Neural cell (in vitro differentiated cells): ENCODE measurements around the gene SALL3. TPM values are rescaled to one million over a fixed set of nuclear protein-coding genes. Genes with fewer than 3 reads are reported as not detected.

Experiments
- H2AFZ ChIP-seq: fragments of 200-600, 300-800 bp; sonication (generic), shearing (Covaris generic); 2 replicates; pipeline ENCODE4 v1.6.0; 2014; ENCODE audit warnings: low read depth, mild to moderate bottlenecking, antibody characterized with exemption, low read length, moderate library complexity
- H3F3A ChIP-seq: fragments of 200-600 bp; shearing (Covaris generic); 2 replicates; pipeline ENCODE4 v1.6.1; 2016; ENCODE audit warnings: mild to moderate bottlenecking, moderate library complexity, mixed read lengths, antibody characterized with exemption, low read length; ENCODE audit not compliant: insufficient read depth, poor library complexity, severe bottlenecking
- H3K27ac ChIP-seq: fragments of 200-600, 300-800 bp; sonication (generic), shearing (Covaris generic); 2 replicates; pipeline ENCODE4 v1.5.1; 2014; ENCODE audit warnings: mild to moderate bottlenecking, low read length, moderate library complexity
- H3K27me3 ChIP-seq: fragments of 300-800, 200-600 bp; sonication (generic), shearing (Covaris generic); 2 replicates; pipeline ENCODE4 v1.6.0; 2014; ENCODE audit warnings: mild to moderate bottlenecking, low read depth, low read length, moderate library complexity; ENCODE audit not compliant: insufficient read depth
- H3K36me3 ChIP-seq: fragments of 300-800, 200-600 bp; sonication (generic), shearing (Covaris generic); 2 replicates; pipeline ENCODE4 v1.5.1; 2014; ENCODE audit warnings: mild to moderate bottlenecking, antibody characterized with exemption, low read length, moderate library complexity; ENCODE audit not compliant: insufficient read depth
- H3K4me2 ChIP-seq: fragments of 300-800, 200-600 bp; sonication (generic), shearing (Covaris generic); 2 replicates; pipeline ENCODE4 v1.6.0; 2014; ENCODE audit warnings: mild to moderate bottlenecking, low read length
- H3K4me3 ChIP-seq: fragments of 300-800, 200-600 bp; sonication (generic), shearing (Covaris generic); 2 replicates; pipeline ENCODE4 v1.5.1; 2014; ENCODE audit warnings: mild to moderate bottlenecking, low read length, moderate library complexity
- H3K79me2 ChIP-seq: fragments of 200-600 bp; shearing (Covaris generic); replicated peaks from 2 replicates; pipeline ENCODE4 v1.6.0; 2014; ENCODE audit warnings: mild to moderate bottlenecking, low read length, moderate library complexity; ENCODE audit not compliant: insufficient read depth
- H3K9ac ChIP-seq: fragments of 300-800, 200-600 bp; sonication (generic), shearing (Covaris generic); 2 replicates; pipeline ENCODE4 v1.6.1; 2016; ENCODE audit warnings: mild to moderate bottlenecking, low read length, mixed read lengths
- H3K9me2 ChIP-seq: fragments of 200-600 bp; shearing (Covaris generic); 2 replicates; pipeline ENCODE4 v1.6.1; 2016; ENCODE audit warnings: mild to moderate bottlenecking, low read length, mixed read lengths; ENCODE audit not compliant: insufficient read depth
- H3K9me3 ChIP-seq: fragments of 200-600, 300-800 bp; sonication (generic), shearing (Covaris generic); 2 replicates; pipeline ENCODE4 v1.6.1; 2016; ENCODE audit warnings: mild to moderate bottlenecking, mixed run types, low read length, moderate library complexity, mixed read lengths
- H4K20me1 ChIP-seq: fragments of 200-600 bp; shearing (Covaris generic); 2 replicates; pipeline ENCODE4 v1.6.1; 2016; ENCODE audit warnings: mild to moderate bottlenecking, mixed run types; ENCODE audit not compliant: insufficient read depth
- CTCF ChIP-seq: fragments of 450-650 bp; IDR thresholded peaks from 2 replicates; pipeline ENCODE4 v1.5.1; 2014; ENCODE audit warnings: antibody characterized with exemption, mild to moderate bottlenecking, moderate library complexity; ENCODE audit not compliant: poor library complexity, severe bottlenecking
- EP300 ChIP-seq: fragments of 450-650 bp; conservative IDR thresholded peaks from 2 replicates; pipeline ENCODE4 v1.6.1; 2014; ENCODE audit warnings: antibody characterized with exemption, mild to moderate bottlenecking, moderate library complexity; ENCODE audit not compliant: poor library complexity, severe bottlenecking
- EZH2 ChIP-seq: fragments of 200-600, 300-800 bp; shearing (Covaris generic), sonication (generic); IDR thresholded peaks from 2 replicates; pipeline ENCODE4 v1.6.1; 2014; ENCODE audit warnings: antibody characterized with exemption, low read length, borderline replicate concordance, mild to moderate bottlenecking; ENCODE audit not compliant: insufficient read depth, poor library complexity, severe bottlenecking
- MXI1 ChIP-seq: fragments of 450-650 bp; conservative IDR thresholded peaks from 2 replicates; pipeline ENCODE4 v1.6.1; 2014; ENCODE audit warnings: antibody characterized with exemption, mild to moderate bottlenecking; ENCODE audit not compliant: poor library complexity, severe bottlenecking
- POLR2AphosphoS5 ChIP-seq: IDR thresholded peaks from 2 replicates; pipeline ENCODE4 v1.6.1; 2012
- RAD21 ChIP-seq: fragments of 450-650 bp; conservative IDR thresholded peaks from 2 replicates; pipeline ENCODE4 v1.6.1; 2014; ENCODE audit warnings: antibody characterized with exemption, mild to moderate bottlenecking, moderate library complexity
- REST ChIP-seq: IDR thresholded peaks from 2 replicates; pipeline ENCODE4 v1.6.1; 2012; ENCODE audit warnings: borderline replicate concordance
- SMC3 ChIP-seq: fragments of 450-650 bp; conservative IDR thresholded peaks from 2 replicates; pipeline ENCODE4 v1.6.1; 2014; ENCODE audit warnings: antibody characterized with exemption, mild to moderate bottlenecking, moderate library complexity; ENCODE audit not compliant: poor library complexity
- TAF1 ChIP-seq: IDR thresholded peaks from 2 replicates; pipeline ENCODE4 v1.6.1; 2012; ENCODE audit warnings: low read depth
- polyA plus RNA-seq: library from polyadenylated mRNA; depleted of rRNA; stranded (reverse); fragments of >200 nt; gene quantifications from 2 replicates; pipeline ENCODE4 v1.2.3, GENCODE V29; 2014

The SALL3 gene
- polyA plus RNA-seq, 1 donor from 2014 or later = 0.16 TPM

GRCh38 chr18:79011300-79011870, 31.8 kb downstream of the SALL3 start:
- TF ChIP-seq POLR2AphosphoS5 (no peak), RAD21 (no peak), CTCF (no peak), MXI1 (no peak), TAF1 (no peak), REST (no peak)
- H3K4me3 ChIP-seq = no peak overlapping the region

GRCh38 chr18:79013869-79014268, 34.3 kb downstream of the SALL3 start:
- H3K27ac ChIP-seq = no peak overlapping the region
- H3K4me2 ChIP-seq = no peak overlapping the region
- H2AFZ ChIP-seq = no peak overlapping the region
- H3K9ac ChIP-seq = no peak overlapping the region
- H3F3A ChIP-seq = no peaks in the 10 kb centered on the region
- no peak overlapping the region for H3K4me3 ChIP-seq
- H3K36me3 ChIP-seq = no peaks in the 10 kb centered on the region
- no peaks in the 10 kb centered on the region for H3K79me2 ChIP-seq
- H3K9me2 ChIP-seq = no peaks in the 10 kb centered on the region
- H3K27me3 ChIP-seq = no peaks in the 10 kb centered on the region
- no peaks in the 10 kb centered on the region for H4K20me1 ChIP-seq
- no peaks in the 10 kb centered on the region for H3K9me3 ChIP-seq
- TF ChIP-seq POLR2AphosphoS5 (no peak), CTCF (no peak), EP300 (no peak), RAD21 (no peak), REST (no peak), SMC3 (no peak), EZH2 (no peak), TAF1 (no peak), MXI1 (no peak)

More at GRCh38 chr18:79011300-79011870, 31.8 kb downstream of the SALL3 start:
- Histone ChIP-seq H3F3A (no peaks in the 10 kb centered on the region), H3K9me3 (no peaks in the 10 kb centered on the region), H3K9me2 (no peaks in the 10 kb centered on the region), H2AFZ (no peak overlapping the region), H3K27ac (no peak overlapping the region), H3K27me3 (no peaks in the 10 kb centered on the region), H3K9ac (no peak overlapping the region), H4K20me1 (no peaks in the 10 kb centered on the region), H3K79me2 (no peaks in the 10 kb centered on the region), H3K36me3 (no peaks in the 10 kb centered on the region), H3K4me2 (no peak overlapping the region)
